NCI-H1436 treated with DMSO at 0.1 percent for 48 hours (cell line): ENCODE results near the gene KCNK13.
"Not testable (repeated sequence)": the region's sequence is repeated elsewhere in the genome, so short reads cannot be mapped to it uniquely, and the experiment has no call there.

Experiments used
- DNase-seq: peaks from one replicate; lab custom pipeline; 2025; lab: John Stamatoyannopoulos, UW

KCNK13 gene

DNA sequence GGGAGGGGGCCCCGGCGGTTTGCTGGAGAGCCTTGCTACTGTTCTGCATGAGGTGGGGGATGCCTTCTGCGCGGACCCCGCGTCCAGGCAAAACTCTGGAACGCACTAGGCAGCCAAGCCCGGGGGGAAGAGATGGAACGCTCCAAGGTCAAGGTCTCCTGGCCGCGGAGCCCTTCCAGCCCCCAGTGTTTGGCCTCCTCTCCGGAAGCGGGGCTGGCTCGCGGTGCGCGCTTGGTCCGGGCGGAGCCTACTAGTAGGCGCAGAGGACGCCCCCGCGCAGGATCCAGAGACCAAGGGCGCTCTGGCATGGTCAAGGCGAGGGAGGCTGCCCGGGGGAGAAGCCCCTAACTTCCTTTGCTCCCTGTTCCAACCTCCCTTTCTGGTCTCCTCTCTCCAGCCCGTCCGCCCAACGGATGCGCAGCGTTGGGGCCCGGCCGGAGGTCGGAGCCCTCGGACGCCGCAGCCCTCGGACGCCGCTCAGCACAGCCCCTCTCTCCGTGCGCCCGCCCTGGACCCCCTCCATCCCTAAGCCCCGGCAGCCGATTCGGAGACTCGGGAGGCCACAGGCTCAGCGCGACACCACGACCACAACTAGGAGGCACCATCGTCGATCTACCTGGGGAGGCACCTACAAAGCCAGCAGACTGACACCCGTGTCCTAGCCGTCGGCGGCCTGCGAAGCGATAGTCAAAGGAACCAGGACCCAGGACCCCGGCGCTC lies 669 bp upstream of the KCNK13 start:
- no peak for DNase-seq

DNA sequence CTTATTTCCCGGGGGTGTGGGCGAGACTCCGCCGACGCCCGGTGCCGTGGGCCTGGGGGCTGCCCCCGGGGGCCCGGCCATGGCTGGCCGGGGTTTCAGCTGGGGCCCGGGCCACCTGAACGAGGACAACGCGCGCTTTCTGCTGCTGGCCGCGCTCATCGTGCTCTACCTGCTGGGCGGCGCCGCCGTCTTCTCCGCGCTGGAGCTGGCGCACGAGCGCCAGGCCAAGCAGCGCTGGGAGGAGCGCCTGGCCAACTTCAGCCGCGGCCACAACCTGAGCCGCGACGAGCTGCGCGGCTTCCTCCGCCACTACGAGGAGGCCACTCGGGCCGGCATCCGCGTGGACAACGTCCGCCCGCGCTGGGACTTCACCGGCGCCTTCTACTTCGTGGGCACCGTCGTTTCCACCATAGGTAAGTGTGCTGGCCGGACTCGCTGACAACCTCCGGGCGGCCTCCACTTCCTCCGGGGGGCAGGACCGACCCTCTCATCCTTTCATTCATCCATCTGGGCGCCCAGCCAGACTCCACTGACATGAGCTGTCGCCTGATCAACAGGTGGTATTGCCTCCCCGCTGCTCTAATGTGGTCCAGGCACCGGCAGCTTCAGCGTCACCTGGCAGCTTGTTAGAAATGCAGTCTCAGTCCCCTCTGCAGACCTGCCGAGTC lies 467 bp downstream of the KCNK13 start:
- no peak for DNase-seq

DNA sequence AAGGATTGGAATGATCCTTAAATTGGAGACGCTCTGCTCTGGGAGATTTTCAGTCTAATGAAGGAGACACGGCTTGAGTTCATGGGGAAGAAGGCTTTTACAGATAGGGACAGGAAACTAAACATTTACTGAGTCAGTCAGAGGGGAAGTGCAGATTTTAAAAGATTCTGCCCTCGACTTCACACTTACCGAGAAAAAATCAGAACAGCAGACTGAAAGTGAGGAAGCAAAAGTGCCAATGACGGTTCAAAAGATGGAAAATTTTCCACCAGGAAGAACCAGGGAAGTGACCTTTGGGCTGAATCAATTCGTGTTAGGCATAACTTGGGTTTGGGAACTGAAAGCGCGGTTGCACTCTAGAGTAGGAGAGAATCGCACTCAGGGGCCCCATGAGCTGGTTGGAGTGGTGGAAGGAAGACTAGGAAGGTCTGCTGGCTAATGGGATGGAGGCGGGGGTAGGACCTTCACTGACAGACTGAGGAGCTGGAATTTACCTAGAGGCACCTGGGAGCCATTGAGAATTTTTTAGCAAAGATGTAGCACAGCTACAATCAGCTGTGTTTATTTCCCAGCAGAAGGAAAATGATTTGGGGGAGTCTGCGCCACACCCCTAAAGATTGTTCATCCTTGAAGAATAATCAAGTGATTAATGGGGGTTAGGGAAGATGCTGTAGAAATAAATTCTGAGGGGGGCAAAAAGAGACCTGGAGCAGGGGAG lies 1.2 kb downstream of the KCNK13 start:
- DNase-seq = no peak

GRCh38 chr14:90072350-90072749 lies 10.6 kb downstream of the KCNK13 start:
- no peak for DNase-seq

DNA sequence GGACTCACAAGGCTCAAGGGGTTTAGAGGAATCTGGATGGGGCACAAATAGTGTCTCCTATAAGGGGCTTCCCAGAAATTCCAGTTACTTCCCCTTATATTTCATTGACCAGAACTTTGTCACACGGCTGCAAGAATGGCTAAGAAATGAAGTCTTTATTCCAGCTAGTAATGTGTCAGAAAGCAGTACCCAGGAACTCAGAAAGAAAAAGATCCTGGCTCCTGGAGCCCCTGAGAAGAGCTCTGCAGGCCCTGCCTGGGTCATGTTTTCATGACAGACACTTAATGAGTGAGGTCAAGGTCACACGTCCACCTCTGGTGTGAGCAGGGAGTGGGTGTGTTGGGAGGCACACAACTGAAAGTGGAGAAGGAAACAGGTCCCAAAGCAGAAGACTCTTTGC lies 17.8 kb downstream of the KCNK13 start:
- DNase-seq = no peak

DNA sequence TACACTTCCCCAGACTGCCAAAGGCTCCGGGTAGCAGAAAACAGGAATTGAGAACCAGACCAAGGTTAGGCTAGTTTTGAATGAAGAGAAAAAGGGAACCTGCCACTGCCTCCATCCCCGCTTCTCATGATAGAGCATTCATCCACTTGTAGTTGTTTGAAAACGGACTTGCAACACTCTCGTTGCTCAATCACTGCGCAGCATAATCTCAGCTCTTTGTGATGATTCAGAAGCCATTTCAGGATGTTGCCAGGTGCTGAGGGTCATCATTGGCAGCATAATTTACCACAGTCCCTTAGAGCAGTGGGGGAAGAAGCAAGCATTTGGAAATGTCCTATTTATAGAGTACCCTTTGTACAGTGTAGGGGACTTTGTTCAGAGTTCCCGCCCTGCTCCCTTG lies 25.6 kb downstream of the KCNK13 start:
- no peak for DNase-seq

DNA sequence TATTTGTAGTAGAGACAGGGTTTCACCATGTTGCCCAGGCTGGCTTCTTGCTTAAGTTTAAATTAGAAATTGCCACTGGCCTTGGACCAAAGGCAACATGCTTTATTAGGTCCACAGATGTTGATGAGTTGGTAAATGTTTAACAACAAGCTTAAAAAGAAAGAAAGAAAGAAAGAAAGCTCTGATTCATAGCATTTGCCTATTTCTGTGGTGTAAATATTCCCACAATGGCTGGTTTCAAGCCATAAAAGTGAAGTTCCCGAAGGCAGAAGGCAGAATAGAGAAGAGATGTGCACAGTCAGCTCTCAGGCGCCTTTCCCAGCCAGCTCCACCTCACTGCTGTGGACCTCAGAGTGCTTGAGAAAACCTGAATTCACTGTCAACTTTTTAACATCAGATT lies 26.4 kb downstream of the KCNK13 start:
- no peak for DNase-seq

DNA sequence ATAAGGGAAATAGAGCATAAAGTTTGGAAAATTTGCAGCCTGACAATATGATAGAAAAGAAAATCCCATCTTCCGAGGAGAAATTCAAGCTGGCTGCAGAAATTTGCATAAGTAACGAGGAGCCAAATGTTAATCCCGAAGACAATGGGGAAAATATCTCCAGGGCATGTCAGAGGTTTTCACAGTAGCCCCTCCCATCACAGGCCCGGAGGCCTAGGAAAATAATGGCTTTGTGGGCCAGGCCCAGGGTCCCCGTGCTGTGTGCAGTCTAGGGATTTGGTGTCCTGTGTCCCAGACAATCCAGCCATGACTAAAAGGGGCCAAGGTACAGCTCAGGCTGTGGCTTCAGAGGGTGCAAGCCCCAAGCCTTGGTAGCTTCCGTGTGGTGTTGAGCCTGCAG lies 27.7 kb downstream of the KCNK13 start:
- DNase-seq = not testable (repeated sequence)

- DNase-seq = no peak
Observed at GRCh38 chr14:90091393-90091792, 29.6 kb downstream of the KCNK13 start.

DNA sequence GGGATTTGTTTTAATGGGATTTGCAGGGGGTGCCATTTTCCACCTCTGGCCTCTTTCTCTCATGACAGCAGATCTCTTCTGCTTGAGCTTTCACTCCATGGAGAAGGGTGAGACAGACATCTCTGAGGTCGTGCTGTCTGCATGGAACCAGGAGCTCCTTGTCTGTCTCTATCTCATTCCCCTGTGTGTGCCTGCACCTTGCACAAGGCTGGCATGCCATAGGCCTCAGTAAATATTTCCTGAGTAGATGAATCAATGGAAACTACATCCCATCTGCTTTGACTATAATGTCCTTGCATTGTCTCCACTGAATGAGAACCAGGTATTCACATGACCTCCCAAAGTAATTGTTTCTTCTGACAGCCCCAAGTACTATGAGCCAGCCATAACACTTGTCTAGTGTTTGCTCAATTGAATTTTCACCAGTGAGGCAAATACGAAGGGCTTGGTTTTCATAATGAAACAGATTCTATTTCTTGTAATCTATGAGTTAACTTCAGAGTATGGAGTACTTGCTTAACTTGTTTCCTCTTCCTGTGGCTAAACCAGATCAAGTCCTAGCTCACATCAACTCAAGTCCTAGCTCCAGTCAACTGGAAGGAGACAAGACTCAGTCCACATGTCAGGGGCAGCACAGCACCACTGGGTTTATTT lies 32.3 kb downstream of the KCNK13 start:
- no peak for DNase-seq

DNA sequence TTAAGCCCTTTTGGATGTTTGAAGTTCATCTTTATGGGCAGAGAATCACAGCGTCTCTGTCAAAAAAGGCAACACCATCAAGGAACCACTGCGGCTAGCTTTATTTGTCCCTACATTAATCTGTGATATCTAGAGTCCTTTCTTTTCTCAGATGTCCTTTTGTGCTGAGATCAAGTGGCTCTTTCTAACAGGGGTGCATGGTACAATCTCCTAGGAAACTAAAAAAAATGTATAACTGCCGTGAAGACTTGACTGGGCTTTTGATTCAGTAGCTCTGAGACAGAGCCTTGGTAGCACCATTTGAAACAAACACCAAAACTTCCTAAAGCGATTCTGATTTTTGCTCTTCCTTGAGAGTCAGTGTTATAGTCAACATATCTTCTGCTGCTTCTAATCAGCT lies 33.3 kb downstream of the KCNK13 start:
- no peak for DNase-seq

DNA sequence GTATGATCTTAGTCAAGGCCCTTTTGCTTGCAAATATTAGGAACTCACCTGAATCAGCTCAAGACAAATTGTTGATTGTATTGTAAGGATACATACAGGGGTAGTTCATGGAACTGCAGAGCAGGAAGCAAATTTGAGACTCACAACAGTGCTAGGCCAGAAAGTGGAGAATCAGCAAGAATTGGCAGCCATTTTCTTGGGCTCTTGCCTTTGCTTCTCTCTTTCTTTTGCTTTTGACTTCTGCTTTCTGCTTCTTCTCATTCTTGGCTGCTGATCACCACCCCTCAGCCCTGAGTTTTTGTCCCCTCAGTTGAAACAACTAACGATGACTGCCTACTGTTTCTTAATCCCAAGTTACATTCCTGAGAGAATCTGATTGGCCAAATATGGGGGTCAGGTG lies 34.8 kb downstream of the KCNK13 start:
- no peak for DNase-seq

DNA sequence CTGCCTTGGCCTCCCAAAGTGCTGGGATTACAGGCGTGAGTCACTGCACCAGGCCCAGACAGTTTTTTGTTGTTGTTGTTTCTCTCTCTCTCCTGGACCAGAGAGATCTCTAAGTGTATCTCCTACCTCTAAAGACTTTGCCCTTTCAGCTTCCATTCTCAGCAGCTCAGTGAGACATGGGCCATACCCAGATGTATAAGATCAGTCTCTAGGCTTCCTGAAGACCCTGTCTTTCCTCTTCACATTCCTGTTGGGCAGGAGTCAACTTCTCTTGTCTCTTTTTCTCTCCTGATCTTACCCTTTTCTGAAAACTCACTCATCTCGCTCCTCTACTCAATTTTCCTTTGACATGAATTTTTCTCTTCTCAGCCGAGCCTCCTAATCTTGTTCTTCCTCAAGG lies 42.0 kb downstream of the KCNK13 start:
- DNase-seq = no peak

- DNase-seq = no peak
Observed at GRCh38 chr14:90105756-90106155, 44.0 kb downstream of the KCNK13 start.

DNA sequence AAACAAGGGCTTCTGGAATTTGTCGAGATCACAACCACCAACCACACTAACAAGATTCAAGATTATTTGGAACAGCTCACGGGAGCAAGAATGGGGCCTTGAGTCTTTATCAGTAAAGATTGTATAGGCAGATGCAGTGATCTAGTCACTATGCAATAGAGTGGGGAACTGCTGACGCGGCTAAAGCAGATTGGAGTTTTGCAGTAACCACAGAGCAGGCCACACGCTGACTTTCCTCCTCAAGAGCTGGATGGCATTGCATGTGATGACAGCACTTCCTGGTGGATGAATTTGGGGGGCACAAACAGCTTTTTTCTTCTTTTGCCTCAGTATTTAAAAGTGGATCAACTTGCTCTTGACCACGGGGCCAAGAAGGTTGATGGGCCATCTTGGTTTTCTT lies 46.0 kb downstream of the KCNK13 start:
- no peak for DNase-seq

DNA sequence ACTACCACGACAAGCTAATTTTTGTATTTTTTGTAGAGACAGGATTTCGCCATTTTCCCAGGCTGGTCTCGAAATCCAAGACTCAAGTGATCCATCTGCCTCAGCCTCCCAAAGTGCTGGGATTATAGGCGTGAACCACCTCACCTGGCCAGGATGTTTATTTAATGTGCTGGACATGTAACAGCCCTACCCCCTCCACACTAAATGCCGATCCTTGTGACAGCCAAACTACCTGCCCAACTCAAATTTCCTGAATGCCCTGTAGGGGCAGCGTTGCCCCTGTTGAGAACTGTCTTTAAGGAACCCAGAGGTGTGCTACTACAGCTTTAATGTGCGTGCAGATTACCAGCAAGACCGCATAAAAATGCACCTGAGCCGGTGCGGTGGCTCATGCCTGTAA lies 48.1 kb downstream of the KCNK13 start:
- no peak for DNase-seq

- DNase-seq = no peak
Observed at GRCh38 chr14:90111895-90112534, 50.2 kb downstream of the KCNK13 start.

DNA sequence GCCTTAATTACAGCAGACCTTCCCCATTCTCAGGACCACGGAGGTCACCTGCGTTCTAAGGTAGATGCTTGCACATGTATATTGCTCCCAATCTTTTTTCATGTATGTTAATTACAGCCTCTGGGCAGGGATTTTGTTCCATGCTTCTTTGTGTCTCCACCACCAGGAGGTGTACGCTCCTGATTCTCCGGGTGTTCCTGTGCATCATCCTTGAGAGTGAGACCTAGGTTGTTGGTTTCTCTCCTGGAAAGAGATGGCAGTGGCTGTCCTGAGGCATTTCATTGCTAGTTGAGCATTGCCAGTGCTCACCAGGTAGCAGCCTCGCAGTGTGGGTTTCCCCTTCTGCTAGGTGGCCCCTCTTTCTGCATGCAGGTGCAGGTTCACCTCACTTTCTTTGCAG lies 52.8 kb downstream of the KCNK13 start:
- no peak for DNase-seq

- no peak for DNase-seq
Observed at GRCh38 chr14:90115780-90116179, 54.0 kb downstream of the KCNK13 start.

DNA sequence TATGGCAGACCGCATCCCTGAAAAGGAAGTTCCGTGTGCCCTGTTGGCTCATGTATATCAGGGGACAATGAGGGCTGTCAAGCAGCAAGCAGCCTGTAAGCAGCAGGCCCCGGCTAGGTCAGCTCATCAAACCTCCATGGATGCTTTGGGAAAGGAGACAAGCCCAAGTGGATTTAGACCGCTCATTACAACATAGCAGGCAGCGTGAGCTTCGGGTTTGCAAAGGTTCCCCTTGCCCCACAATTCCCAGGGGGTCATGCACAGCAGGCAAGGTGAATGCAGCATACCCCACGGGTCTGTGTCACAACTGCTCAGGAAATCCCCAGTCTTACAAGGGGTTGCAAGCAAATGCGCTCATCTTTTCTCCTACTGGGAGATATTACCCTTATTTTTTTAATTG lies 54.6 kb downstream of the KCNK13 start:
- no peak for DNase-seq

GRCh38 chr14:90118027-90118426 lies 56.2 kb downstream of the KCNK13 start:
- DNase-seq = no peak

DNA sequence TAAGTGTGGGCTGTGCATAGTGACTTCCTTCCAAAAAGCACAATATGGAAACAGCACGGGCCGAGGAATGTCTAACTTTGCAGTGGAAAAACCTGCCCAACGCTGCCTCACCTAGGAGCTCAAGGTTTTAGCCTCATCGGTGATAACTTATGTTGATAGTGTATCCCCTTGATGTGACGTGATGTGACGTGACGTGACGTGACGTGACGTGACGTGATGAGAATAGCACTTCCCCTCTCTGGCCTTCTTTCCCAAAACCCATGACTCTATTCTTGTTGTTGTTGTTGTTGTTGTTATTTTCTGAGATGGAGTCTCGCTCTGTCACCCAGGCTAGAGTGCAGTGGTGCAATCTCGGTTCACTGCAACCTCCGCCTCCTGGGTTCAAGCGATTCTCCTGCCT lies 64.5 kb downstream of the KCNK13 start:
- no peak for DNase-seq
